ENCODE results near the gene RFX1.

DNA sequence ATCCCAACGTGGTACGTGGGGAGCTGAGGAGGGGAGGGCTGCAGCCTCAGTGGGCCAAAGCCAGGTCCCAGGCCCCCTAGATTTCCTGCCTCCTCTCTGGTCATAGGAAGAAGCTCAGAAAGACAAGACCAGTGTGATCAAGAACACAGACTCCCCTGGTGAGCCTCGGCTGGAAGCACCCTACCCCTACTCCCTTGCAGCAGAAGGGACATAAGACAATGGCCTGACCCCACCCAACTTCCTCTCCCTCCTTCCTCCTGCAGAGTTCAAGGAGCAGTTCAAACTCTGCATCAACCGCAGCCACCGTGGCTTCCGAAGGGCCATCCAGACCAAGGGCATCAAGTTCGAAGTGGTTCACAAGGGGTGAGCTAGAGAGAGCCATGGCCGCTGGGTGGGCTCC lies 79.4 kb downstream of the RFX1 start:
- TF ChIP-seq POLR2A (IDR thresholded peaks at IDR 0.05): no peak
- TF ChIP-seq, protein P1, sequence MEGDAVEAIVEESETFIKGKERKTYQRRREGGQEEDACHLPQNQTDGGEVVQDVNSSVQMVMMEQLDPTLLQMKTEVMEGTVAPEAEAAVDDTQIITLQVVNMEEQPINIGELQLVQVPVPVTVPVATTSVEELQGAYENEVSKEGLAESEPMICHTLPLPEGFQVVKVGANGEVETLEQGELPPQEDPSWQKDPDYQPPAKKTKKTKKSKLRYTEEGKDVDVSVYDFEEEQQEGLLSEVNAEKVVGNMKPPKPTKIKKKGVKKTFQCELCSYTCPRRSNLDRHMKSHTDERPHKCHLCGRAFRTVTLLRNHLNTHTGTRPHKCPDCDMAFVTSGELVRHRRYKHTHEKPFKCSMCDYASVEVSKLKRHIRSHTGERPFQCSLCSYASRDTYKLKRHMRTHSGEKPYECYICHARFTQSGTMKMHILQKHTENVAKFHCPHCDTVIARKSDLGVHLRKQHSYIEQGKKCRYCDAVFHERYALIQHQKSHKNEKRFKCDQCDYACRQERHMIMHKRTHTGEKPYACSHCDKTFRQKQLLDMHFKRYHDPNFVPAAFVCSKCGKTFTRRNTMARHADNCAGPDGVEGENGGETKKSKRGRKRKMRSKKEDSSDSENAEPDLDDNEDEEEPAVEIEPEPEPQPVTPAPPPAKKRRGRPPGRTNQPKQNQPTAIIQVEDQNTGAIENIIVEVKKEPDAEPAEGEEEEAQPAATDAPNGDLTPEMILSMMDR (IDR thresholded peaks at IDR 0.05): no peak

All from lower leg skin (tissue), 3 donors.